ENCODE results near the gene HTT. TPM values are rescaled to one million over a fixed set of nuclear protein-coding genes. Genes with fewer than 3 reads are reported as not detected.

The HTT gene
- total RNA-seq, 1 experiment from 2014 or later: 37.4 TPM

DNA sequence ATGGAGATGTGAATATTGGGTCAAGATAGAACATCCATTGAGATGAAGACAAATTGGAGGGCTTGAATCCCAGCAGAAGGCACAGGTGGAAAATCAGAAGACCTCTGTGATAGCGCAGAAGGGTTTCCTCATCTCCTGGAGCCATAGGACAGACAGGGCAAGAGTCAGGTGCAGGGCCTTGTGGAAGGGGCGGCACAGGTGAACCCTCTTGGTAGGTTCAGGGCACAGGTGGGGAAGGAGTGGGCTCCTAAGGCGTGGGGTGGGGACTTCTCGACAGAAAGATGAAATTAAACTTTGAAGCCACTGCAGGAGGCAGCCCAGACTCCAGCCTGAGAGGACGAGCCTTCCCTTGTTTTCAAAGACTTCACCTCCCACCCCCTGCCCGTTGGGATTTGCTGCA is 209.0 kb downstream of the HTT start:
- POLR2A ChIA-PET: no interaction called here
- H3K4me3 ChIP-seq (replicated peaks in 1 of 2; ENCODE audit: low read depth in 1 of 2, low read length in 2 of 2): no peak overlapping the region
- no peaks in the 10 kb centered on the region for H3K79me2 ChIP-seq (ENCODE audit: insufficient read depth, low read length)
- RAD21 ChIA-PET (ENCODE audit: low non-redundant PET in 1 of 2, low total read pairs in 2 of 2, uncharacterized antibody in 2 of 2, unreplicated experiment in 2 of 2): no interaction called here
- CTCF ChIA-PET: no interaction called here
- TF ChIP-seq, protein P1, sequence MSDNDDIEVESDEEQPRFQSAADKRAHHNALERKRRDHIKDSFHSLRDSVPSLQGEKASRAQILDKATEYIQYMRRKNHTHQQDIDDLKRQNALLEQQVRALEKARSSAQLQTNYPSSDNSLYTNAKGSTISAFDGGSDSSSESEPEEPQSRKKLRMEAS (IDR thresholded peaks at IDR 0.05): no peak
- TF ChIP-seq SIN3A (IDR thresholded peaks at IDR 0.05; ENCODE audit: low read depth): no peak
- no peak for TF ChIP-seq ELF1 (IDR thresholded peaks at IDR 0.05; ENCODE audit: borderline replicate concordance, low read depth)
- no peak for TF ChIP-seq EZH2 (IDR thresholded peaks at IDR 0.05)
- no peak for TF ChIP-seq FOSL1 (IDR thresholded peaks at IDR 0.05; ENCODE audit: low read depth)
- TF ChIP-seq CEBPB (IDR thresholded peaks at IDR 0.05; ENCODE audit: low read depth): no peak
- TF ChIP-seq, protein P2, sequence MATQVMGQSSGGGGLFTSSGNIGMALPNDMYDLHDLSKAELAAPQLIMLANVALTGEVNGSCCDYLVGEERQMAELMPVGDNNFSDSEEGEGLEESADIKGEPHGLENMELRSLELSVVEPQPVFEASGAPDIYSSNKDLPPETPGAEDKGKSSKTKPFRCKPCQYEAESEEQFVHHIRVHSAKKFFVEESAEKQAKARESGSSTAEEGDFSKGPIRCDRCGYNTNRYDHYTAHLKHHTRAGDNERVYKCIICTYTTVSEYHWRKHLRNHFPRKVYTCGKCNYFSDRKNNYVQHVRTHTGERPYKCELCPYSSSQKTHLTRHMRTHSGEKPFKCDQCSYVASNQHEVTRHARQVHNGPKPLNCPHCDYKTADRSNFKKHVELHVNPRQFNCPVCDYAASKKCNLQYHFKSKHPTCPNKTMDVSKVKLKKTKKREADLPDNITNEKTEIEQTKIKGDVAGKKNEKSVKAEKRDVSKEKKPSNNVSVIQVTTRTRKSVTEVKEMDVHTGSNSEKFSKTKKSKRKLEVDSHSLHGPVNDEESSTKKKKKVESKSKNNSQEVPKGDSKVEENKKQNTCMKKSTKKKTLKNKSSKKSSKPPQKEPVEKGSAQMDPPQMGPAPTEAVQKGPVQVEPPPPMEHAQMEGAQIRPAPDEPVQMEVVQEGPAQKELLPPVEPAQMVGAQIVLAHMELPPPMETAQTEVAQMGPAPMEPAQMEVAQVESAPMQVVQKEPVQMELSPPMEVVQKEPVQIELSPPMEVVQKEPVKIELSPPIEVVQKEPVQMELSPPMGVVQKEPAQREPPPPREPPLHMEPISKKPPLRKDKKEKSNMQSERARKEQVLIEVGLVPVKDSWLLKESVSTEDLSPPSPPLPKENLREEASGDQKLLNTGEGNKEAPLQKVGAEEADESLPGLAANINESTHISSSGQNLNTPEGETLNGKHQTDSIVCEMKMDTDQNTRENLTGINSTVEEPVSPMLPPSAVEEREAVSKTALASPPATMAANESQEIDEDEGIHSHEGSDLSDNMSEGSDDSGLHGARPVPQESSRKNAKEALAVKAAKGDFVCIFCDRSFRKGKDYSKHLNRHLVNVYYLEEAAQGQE (IDR thresholded peaks at IDR 0.05; ENCODE audit: low read depth): no peak
- no peak for TF ChIP-seq SP1 (IDR thresholded peaks at IDR 0.05; ENCODE audit: low read depth)
- no peak for TF ChIP-seq RAD21 (IDR thresholded peaks at IDR 0.05; ENCODE audit: low read depth)
- TF ChIP-seq TCF7L2 (IDR thresholded peaks at IDR 0.05; ENCODE audit: borderline replicate concordance, extremely low read depth, insufficient read depth, insufficient read length): no peak
- TF ChIP-seq JUND (IDR thresholded peaks at IDR 0.05): no peak
- TF ChIP-seq YY1 (IDR thresholded peaks at IDR 0.05; ENCODE audit: extremely low read depth, insufficient replicate concordance, low read depth, low read length): no peak
- TF ChIP-seq EZH2phosphoT487 (IDR thresholded peaks at IDR 0.05; ENCODE audit: borderline replicate concordance): no peak
- TF ChIP-seq POLR2A (IDR thresholded peaks at IDR 0.05; ENCODE audit: borderline replicate concordance, extremely low read depth, insufficient read depth, insufficient read length): no peak
- no TSS peak for BruUV-seq (replicated peaks)
- no peak overlapping the region for H3K4me2 ChIP-seq (ENCODE audit: low read length)
- intact Hi-C loops (cut with micrococcal nuclease): no loop called here
- H3K27ac ChIP-seq (ENCODE audit: low read depth, low read length): no peak overlapping the region
- no peaks in the 10 kb centered on the region for H3K36me3 ChIP-seq (ENCODE audit: control insufficient read depth in 1 of 2, insufficient read depth in 2 of 2, low read length in 2 of 2)
- no peak overlapping the region for H2AFZ ChIP-seq (ENCODE audit: low read depth, low read length, poor library complexity, severe bottlenecking)
- H3K4me1 ChIP-seq (ENCODE audit: control insufficient read depth in 1 of 2, insufficient read depth in 2 of 2, low read length in 2 of 2): no peaks in the 10 kb centered on the region
- no peaks in the 10 kb centered on the region for H3K9me3 ChIP-seq (ENCODE audit: control insufficient read depth in 1 of 2, insufficient read depth in 1 of 2, low read depth in 1 of 2, low read length in 2 of 2)
- ATAC-seq (no peak), DNase-seq (ENCODE audit: low read depth, low spot score) (no peak)
- no peaks in the 10 kb centered on the region for H3K27me3 ChIP-seq (ENCODE audit: insufficient read depth, low read length)
- H3K9ac ChIP-seq (ENCODE audit: low read length): no peak overlapping the region
- H4K20me1 ChIP-seq (ENCODE audit: insufficient read depth): no peaks in the 10 kb centered on the region
- no peaks in the 10 kb centered on the region for H3K9me2 ChIP-seq (ENCODE audit: insufficient read depth)
